Right ventricle myocardium inferior (tissue), 1 donor: ENCODE data around the gene MNT. TPM values are rescaled to one million over a fixed set of nuclear protein-coding genes. Genes with fewer than 3 reads are reported as not detected.

Experiments used
- ATAC-seq: fragments of 200-7000 bp; cut with Tn5 transposase; one replicate; pipeline ENCODE4 v1.9.1; 2020; ENCODE audit warnings: mild to moderate bottlenecking, moderate library complexity
- DNase-seq: peaks from one replicate; pipeline ENCODE4 v3.0.0; 2021; ENCODE audit errors: missing footprints
- intact Hi-C: fragments of 100-400 bp; cut with DNase I; formaldehyde crosslinking; loops from one replicate; pipeline ENCODE4 v1.11.0; 2022
- total RNA-seq: library from RNA; stranded (reverse); fragmentation: NEBNext Ultra II Directional; extraction: Animal tissue kit (Norgen Biotek cat#: 25700); gene quantifications from one replicate; pipeline ENCODE4 v1.2.1, GENCODE V29; 2021
- donor health status: DM: no; HTN: yes; CAD: no; lungs with severe emphysema.

MNT gene
- total RNA-seq, 1 donor from 2014 or later, result 10.9 TPM

GRCh38 chr17:2387086-2388019 lies 13.5 kb downstream of the MNT start:
- intact Hi-C loops, result no loop called here
- ATAC-seq (no peak), DNase-seq (no peak)

- intact Hi-C loops, result no loop called here
- no peak for ATAC-seq
- no peak for DNase-seq
Measured at GRCh38 chr17:2386400-2387085, 14.3 kb downstream of the MNT start.

GRCh38 chr17:2385240-2386210 lies 15.3 kb downstream of the MNT start:
- no peak for ATAC-seq
- DNase-seq, result no peak
- intact Hi-C loops, result no loop called here

DNA sequence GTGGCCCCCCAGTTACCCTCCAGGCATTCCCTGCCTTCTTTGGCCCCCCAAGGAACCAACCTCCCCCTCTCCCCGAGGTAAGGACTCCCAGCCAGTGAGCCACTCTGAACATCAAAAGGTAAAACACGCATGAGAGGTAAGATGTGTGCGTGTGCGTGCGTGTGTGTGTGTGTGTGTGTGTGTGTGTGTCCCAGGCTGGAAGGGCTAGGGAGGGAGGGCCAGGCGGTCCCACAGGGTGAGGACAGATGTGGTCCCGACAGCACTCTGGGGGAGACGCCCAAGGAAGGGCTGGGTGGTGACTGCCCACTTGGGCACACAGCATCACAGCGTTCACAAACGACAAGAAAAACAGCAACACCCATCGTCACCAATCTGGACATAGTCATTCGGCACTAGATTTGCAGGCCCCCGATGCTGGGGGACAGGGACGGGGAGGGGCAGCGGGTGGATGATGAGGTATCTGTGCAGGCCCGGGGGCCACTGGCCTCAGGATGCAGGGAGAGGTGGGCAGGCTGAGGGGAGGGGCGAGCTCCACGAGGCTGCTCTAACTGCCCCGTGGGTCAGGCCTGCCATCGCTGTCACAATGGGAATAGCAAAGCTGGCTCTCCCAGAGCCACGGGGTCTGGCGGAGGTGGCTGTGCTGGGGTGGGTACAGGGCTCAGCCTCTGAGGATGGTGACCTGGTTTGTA lies 16.3 kb downstream of the MNT start:
- no peak for DNase-seq
- intact Hi-C loops, result no loop called here
- ATAC-seq, result no peak

DNA sequence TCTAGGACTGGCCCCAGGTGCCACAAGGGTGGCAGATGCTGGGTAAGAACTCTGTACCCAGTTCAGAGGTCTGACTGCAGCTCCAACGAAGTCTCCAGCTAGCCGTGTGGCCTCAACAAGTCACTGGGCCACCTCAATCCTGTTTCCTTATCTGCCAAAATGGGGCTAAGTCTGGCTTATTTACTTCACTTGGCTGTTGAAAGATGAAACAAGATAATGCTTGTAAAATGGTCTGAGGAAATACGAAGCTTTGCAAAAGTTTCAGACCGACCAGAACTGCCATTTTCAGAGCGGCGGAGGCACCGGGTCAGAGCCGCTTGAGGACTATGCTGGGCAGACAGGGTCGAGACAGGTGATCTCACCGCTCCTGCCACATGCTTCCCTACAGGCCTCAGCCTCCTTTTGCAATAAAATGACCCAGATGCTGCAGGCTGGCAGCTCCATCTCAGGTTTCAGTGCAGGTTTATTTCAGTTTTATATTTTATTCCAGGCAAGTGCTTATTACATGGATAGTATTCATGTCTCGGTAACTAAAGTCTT lies 17.2 kb downstream of the MNT start:
- ATAC-seq, result no peak
- no peak for DNase-seq
- intact Hi-C loops, result no loop called here

- ATAC-seq (no peak), DNase-seq (no peak)
- intact Hi-C loops, result no loop called here
Measured at GRCh38 chr17:2380950-2381649, 19.8 kb downstream of the MNT start.

DNA sequence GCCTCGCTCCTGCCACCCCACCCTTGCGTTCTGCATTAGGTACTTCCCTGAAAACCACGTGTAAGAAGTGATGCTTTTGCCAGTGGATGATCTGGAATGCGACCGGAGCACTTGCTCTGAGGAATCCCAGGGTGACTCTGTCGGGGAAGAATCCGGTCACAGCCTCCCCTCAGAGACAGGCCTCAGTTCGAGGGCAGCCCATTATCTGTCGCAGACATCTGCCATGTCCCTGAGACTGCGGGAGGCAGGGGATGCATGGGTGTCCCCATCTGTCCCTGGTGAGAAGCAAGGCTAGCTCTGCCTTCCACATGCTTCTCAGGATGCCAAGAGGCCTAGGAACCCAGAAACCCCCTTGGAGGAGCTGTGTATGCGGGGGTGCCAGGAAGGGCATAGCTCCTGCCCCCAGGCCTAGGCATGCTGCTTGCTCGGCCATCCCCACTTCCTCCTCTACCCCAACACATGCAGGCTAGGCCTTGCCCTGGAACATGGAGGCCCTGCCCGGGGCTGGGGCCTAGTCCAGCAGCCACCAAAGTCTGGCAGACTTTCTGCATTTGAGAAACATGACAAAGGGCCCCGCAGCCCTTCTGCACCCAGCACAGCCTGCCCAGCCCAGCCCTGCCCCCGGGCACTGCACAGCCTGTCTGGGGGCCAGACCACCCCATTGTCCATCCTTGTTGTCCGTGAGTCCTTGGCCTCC lies 20.5 kb downstream of the MNT start:
- DNase-seq (no peak), ATAC-seq (no peak)
- intact Hi-C loops, result no loop called here

DNA sequence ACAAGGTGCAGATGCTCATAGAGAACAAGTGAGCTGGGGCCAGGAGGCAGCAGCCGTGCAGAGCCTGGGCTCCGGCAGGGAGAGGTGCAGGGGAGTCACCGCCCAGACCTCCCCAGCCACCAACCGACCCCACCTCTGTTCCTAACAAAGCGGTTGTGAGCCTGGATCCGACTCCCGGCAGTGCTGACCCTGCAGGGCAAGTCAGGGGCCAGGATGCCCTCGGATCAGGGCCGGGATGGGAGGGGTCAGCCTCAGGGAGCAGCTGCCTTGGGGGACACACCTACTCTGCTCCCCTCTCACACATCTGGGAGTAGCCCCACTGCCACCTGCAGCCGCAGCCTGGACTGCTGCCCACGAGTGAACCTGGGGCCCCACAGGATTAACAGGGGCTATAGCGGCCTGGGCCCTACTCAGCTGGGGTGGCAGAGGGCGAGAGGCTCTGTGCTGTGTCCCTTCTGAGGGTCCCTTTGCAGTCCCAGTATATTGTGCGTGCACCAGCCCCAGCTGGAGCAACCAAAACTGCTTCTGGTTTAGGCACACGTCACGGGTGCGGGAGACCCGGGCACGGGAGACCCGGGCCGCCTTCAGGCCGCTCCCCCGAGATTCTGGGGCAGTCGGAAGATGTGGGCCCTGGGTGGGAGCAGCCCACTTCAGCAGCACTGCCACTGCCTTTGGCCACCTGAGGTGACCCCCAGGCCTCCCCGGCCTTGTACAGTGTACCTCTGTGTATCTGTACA lies 21.2 kb downstream of the MNT start:
- no peak for DNase-seq
- ATAC-seq, result no peak
- intact Hi-C loops, result no loop called here

DNA sequence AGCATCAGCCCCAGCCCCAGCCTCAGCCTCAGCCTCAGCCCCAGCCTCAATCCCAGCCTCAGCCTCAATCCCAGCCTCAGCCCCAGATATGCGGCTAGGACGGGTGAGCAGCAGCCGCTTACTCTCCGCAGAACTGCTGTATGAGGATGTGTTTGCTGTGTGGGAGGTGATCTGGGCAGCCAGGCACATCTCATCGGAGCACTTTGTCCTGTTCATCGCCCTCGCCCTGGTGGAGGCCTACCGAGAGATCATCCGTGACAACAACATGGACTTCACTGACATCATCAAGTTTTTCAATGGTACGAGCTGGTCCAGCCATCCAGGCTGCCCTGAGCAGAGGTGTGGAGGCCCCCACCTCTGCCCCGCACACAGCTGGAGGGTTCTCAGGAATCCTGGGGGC lies 22.0 kb downstream of the MNT start:
- intact Hi-C loops, result no loop called here
- DNase-seq (no peak), ATAC-seq (no peak)

GRCh38 chr17:2377659-2378058 lies 23.2 kb downstream of the MNT start:
- intact Hi-C loops, result no loop called here
- ATAC-seq (no peak), DNase-seq (no peak)

GRCh38 chr17:2376107-2376506 lies 24.8 kb downstream of the MNT start:
- intact Hi-C loops, result no loop called here

DNA sequence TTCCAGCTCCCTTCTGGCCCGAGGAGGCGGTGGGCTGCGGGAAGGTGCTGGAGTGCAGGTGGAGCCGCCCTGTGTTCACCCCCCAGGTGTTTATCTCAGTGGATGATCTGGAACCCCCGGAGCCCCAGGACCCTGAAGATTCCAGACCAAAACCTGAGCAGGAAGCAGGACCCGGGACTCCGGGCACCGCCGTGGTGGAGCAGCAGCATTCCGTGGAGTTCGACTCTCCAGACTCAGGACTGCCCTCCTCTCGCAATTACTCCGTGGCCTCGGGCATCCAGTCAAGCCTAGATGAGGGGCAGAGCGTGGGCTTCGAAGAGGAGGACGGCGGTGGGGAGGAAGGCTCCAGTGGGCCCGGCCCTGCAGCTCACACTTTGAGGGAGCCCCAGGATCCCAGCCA lies 25.5 kb downstream of the MNT start:
- no peak for DNase-seq
- intact Hi-C loops, result no loop called here
- ATAC-seq, result no peak

More at GRCh38 chr17:2376107-2376506, 24.8 kb downstream of the MNT start:
- no peak for ATAC-seq
- DNase-seq, result no peak

GRCh38 chr17:2374549-2375285 lies 26.1 kb downstream of the MNT start:
- intact Hi-C loops, result no loop called here
- DNase-seq (no peak), ATAC-seq (no peak)

DNA sequence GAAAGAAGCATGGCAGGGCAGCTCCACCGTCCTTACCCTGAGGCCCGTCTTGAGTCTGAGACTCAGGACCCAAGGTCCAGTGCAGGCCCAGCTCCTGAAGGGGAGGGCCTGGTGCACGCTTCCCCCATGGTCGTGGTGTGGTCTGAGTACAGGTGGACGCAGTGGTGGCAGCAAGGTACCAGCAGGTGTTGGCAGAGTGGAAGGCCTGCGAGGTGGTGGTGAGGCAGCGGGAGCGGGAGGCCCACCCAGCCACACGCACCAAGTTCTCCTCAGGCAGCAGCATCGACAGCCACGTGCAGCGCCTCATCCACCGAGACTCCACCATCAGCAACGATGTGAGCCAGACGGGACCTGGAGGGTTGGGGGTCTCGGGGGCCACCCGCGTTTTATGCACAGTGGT lies 27.7 kb downstream of the MNT start:
- DNase-seq (no peak), ATAC-seq (no peak)
- intact Hi-C loops, result no loop called here

- ATAC-seq (no peak), DNase-seq (no peak)
- intact Hi-C loops, result no loop called here
Measured at GRCh38 chr17:2372681-2373080, 28.2 kb downstream of the MNT start.

- intact Hi-C loops, result no loop called here
- ATAC-seq, result no peak
- DNase-seq, result no peak
Measured at GRCh38 chr17:2372180-2372579, 28.7 kb downstream of the MNT start.
